IMR-90 (cell line): Measurements from ENCODE around the gene NUDT12.

Experiments
- FOS ChIP-seq: fragments of 150-350 bp; IDR thresholded peaks from 2 replicates; pipeline ENCODE4 v1.6.1; 2016; ENCODE audit warnings: low read depth, low read length
- MXI1 ChIP-seq: IDR thresholded peaks from 2 replicates; pipeline ENCODE4 v1.6.1; 2012; ENCODE audit warnings: low read depth, mild to moderate bottlenecking, low read length, moderate library complexity, borderline replicate concordance
- POLR2A ChIP-seq: IDR thresholded peaks from 2 replicates; pipeline ENCODE4 v1.6.1; 2012; ENCODE audit warnings: mild to moderate bottlenecking, low read depth, low read length
- TF ChIP-seq, protein P1 (sequence below): conservative IDR thresholded peaks from 2 replicates; pipeline ENCODE4 v1.5.1; 2012; ENCODE audit warnings: mild to moderate bottlenecking, low read depth, low read length, improper control_type of control experiment

DNA sequence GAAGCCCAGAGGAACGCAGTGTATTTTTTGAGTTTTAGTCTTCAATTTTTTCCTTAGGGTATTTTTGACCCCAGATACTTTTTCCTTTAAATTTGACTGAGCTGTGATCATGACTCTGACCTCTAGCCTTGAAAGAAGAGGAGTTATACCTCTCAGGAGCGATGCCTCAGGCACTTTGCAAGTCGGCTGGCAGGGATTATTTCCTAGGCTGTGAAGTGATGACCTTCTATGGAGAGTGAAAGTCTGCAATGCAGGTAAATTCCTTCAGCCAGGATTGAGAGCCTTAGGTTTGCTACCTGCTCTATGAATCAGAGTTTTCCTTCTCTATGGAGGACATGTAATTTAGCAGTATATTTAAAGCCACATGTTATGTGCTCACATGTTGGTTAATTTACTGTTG, 10.8 kb upstream of the NUDT12 start:
- TF ChIP-seq, protein P1, sequence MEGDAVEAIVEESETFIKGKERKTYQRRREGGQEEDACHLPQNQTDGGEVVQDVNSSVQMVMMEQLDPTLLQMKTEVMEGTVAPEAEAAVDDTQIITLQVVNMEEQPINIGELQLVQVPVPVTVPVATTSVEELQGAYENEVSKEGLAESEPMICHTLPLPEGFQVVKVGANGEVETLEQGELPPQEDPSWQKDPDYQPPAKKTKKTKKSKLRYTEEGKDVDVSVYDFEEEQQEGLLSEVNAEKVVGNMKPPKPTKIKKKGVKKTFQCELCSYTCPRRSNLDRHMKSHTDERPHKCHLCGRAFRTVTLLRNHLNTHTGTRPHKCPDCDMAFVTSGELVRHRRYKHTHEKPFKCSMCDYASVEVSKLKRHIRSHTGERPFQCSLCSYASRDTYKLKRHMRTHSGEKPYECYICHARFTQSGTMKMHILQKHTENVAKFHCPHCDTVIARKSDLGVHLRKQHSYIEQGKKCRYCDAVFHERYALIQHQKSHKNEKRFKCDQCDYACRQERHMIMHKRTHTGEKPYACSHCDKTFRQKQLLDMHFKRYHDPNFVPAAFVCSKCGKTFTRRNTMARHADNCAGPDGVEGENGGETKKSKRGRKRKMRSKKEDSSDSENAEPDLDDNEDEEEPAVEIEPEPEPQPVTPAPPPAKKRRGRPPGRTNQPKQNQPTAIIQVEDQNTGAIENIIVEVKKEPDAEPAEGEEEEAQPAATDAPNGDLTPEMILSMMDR: no peak
- TF ChIP-seq POLR2A (no peak), MXI1 (no peak), FOS (no peak)
